Amniotic epithelial cell (primary cell): ENCODE results near the gene ZNF629.

Experiments
- DNase-seq: peaks from one replicate; pipeline ENCODE4 v3.0.0-alpha.2; 2010; ENCODE audit warnings: low read depth

ZNF629 gene

GRCh38 chr16:30748634-30749445 is 38.2 kb downstream of the ZNF629 start:
- peak; percentile 47 for DNase-seq

- DNase-seq, result peak; percentile 98
Measured at GRCh38 chr16:30747799-30748633, 39.0 kb downstream of the ZNF629 start, which contains the start of gene PHKG2. Gene PHKG2, plus strand, starts transcription at chr16:30748425. Its CDS starts 396 bp downstream, at chr16:30748821.

- DNase-seq, result peak; percentile 53
Measured at GRCh38 chr16:30747331-30747730, 39.7 kb downstream of the ZNF629 start.

- no peak for DNase-seq
Measured at GRCh38 chr16:30746638-30747175, 40.3 kb downstream of the ZNF629 start.

GRCh38 chr16:30745082-30745481 is 41.9 kb downstream of the ZNF629 start:
- DNase-seq, result no peak

- DNase-seq, result no peak
Measured at GRCh38 chr16:30744183-30744582, 42.8 kb downstream of the ZNF629 start.

DNA sequence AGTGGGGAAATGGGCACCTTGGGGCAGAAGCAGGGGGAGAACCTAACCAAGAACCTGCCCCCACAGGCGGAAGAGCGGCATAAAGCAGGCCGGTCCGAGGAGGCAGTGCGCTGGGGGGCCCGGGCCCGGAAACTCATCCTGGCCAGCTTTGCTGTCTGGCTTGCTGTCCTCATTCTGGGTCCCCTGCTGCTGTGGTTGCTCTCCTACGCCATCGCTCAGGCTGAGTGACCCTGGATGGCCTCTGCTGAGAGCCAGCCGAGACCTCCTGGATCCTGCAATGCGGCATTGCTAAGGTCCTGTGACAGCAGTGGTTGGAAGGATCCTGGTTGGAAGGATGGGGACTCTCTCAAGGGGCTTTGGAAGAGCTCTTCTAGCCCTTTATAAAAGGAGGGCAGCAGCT is 43.3 kb downstream of the ZNF629 start:
- DNase-seq, result no peak

DNA sequence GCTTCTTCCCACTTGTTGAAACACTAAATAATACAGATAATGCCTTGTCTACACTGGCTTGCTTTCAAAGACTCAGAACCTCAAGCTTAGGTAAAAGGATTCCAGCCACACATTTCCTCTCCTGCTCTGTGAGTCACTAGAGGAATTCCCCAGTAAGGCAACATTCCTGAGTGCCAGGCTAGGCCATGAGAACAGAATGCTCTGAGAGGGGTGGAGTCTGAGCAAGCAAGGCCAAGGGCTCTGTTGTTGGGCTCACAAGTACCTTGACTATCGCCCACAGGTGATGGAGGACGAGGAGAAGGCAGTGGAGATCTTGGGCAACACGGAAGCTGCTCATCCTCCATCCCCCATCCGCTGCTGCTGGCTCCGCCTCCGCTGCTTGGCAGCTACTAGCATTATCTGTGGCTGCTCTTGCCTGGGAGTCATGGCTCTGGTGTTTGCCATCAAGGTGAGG is 45.5 kb downstream of the ZNF629 start:
- peak; percentile 95 for DNase-seq

GRCh38 chr16:30740364-30741251 is 46.4 kb downstream of the ZNF629 start:
- DNase-seq, result peak; percentile 71

DNA sequence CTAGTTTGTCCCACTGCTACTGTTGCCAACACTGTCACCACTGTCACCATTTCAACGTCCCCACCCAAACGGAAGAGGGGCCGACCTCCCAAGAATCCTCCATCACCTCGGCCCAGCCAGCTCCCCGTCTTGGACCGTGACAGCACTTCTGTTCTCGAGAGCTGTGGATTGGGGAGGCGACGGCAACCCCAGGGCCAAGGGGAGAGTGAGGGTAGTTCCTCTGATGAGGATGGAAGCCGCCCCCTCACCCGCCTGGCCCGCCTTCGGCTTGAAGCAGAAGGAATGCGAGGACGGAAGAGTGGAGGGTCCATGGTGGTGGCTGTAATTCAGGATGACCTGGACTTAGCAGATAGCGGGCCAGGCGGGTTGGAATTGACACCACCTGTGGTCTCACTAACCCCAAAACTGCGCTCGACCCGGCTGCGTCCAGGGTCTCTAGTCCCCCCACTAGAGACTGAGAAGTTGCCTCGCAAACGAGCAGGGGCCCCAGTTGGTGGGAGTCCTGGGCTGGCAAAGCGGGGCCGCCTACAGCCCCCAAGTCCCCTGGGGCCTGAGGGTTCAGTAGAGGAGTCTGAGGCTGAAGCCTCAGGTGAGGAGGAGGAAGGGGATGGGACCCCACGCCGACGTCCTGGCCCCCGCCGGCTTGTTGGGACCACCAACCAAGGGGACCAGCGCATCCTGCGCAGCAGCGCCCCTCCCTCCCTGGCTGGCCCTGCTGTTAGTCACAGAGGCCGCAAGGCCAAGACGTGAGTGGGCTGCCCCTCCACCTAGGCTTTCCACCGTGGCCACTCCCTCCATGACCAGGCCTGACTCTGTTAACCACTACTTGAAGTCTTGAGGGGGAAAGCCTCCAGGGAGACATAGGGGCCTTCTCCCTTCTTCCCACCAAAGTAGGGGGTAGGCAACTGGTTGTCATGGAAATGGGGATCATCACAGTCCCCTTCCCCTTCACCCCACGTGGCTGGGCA is 47.7 kb downstream of the ZNF629 start:
- DNase-seq, result no peak

DNA sequence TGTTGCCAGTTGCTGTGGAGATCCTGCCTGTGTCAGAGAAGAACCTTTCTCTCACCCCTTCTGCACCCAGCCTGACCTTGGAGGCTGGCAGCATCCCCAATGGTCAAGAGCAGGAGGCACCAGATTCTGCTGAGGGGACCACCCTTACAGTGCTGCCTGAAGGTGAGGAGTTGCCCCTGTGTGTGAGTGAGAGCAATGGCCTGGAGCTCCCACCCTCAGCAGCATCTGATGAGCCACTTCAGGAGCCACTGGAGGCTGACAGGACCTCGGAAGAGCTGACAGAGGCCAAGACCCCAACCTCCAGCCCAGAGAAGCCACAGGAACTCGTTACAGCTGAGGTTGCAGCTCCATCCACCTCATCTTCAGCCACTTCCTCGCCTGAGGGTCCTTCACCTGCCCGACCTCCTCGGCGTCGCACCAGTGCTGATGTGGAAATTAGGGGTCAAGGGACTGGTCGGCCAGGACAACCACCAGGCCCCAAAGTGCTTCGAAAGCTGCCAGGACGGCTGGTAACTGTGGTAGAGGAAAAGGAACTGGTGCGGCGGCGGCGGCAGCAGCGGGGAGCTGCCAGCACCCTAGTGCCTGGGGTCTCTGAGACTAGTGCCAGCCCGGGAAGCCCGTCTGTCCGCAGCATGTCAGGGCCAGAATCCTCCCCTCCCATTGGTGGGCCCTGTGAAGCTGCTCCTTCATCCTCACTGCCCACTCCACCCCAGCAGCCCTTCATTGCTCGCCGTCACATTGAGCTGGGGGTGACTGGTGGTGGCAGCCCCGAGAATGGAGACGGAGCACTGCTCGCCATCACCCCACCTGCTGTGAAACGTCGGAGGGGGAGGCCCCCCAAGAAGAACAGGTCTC is 49.0 kb downstream of the ZNF629 start:
- DNase-seq, result no peak

DNA sequence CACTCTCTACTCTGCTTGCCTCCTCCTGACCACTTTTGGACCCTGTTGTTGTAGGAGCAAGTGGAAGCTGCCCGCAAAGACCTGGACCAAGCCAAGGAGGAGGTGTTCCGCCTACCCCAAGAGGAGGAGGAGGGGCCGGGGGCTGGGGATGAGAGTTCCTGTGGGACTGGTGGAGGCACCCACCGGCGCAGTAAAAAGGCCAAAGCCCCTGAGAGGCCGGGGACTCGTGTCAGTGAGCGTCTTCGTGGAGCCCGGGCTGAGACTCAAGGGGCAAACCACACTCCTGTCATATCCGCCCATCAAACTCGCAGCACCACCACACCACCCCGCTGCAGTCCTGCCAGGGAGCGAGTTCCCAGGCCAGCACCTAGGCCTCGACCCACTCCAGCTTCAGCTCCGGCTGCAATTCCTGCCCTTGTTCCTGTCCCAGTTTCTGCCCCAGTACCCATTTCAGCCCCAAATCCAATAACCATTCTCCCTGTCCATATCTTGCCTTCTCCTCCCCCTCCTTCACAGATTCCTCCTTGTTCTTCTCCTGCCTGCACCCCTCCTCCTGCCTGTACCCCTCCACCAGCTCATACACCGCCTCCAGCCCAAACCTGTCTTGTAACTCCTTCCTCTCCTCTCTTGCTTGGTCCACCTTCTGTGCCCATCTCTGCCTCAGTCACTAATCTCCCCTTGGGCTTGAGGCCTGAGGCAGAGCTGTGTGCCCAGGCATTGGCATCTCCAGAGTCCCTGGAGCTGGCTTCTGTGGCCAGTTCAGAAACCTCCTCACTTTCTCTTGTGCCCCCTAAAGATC is 49.8 kb downstream of the ZNF629 start:
- no peak for DNase-seq

GRCh38 chr16:30731411-30731810 is 55.6 kb downstream of the ZNF629 start:
- peak; percentile 73 for DNase-seq

DNA sequence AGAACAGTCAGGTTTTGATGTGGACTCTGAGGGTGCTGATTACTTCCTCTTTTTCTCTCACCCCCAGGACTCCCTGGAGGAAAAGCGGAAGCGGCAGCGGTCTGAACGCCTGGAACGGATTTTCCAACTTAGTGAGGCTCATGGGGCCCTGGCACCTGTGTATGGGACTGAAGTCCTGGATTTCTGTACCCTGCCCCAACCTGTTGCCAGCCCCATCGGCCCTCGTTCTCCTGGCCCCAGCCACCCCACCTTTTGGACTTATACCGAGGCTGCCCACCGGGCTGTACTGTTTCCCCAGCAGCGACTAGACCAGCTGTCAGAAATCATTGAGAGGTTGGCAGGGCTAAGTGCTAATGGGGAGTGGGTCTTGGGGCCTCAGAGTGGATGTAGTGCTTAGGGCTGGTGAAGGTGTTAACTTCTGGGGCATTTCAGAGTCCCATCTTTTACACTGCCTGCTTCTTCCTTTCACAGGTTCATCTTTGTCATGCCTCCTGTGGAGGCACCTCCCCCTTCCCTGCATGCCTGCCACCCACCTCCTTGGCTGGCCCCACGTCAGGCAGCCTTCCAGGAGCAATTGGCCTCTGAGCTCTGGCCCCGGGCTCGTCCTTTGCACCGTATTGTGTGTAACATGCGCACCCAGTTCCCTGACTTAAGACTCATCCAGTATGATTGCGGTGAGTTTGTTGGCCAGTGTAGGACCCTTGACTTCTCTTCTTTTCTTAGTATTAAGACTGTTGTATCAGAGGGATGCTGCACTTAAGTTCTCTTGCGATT is 57.9 kb downstream of the ZNF629 start:
- DNase-seq, result no peak
